IMR-90 (cell line): Measurements from ENCODE around the gene PCYT1A. TPM values are rescaled to one million over a fixed set of nuclear protein-coding genes. Genes with fewer than 3 reads are reported as not detected.

Source experiments
- ATAC-seq: fragments of 200-7000 bp; cut with Tn5 transposase; 2 replicates; pipeline ENCODE4 v1.9.1; 2020; ENCODE audit warnings: low read depth, mild to moderate bottlenecking, moderate library complexity
- BruUV-seq: library from RNA; stranded (reverse); fragments of 400-500 nt; replicated peaks from 2 replicates; lab custom pipeline; 2021; lab: Mats Ljungman, UMichigan
- CTCF ChIA-PET: fragments of 300-600 bp; formaldehyde crosslinking; extraction: SDS; loops from one replicate; lab custom pipeline; 2021; ENCODE audit warnings: antibody characterized with exemption; lab: Yijun Ruan, JAX
- POLR2A ChIA-PET: fragments of 300-600 bp; sonication (Branson Sonifier 250); formaldehyde crosslinking; loops from one replicate; lab custom pipeline; 2022; ENCODE audit warnings: antibody characterized with exemption; ENCODE audit not compliant: unreplicated experiment; lab: Charles Lee
- DNase-seq: peaks from one replicate; pipeline ENCODE4 v3.0.0; 2013
- H2AFZ ChIP-seq: replicated peaks from 2 replicates; pipeline ENCODE3; 2013; ENCODE audit warnings: low read length, mild to moderate bottlenecking; ENCODE audit not compliant: poor library complexity
- H2AK5ac ChIP-seq: 2 replicates; pipeline ENCODE4 v1.6.1; 2013; ENCODE audit warnings: low read depth, low read length, inconsistent platforms
- H2AK9ac ChIP-seq: replicated peaks from 2 replicates; pipeline ENCODE3; 2013; ENCODE audit warnings: mild to moderate bottlenecking, low read depth, low read length, moderate library complexity; ENCODE audit not compliant: poor library complexity
- H2BK120ac ChIP-seq: 2 replicates; pipeline ENCODE4 v1.6.1; 2013; ENCODE audit warnings: low read depth, low read length, inconsistent platforms
- H2BK15ac ChIP-seq: 3 replicates; pipeline ENCODE4 v1.6.1; 2013; ENCODE audit warnings: low read depth, low read length, inconsistent platforms
- H2BK20ac ChIP-seq: 2 replicates; pipeline ENCODE4 v1.6.1; 2013; ENCODE audit warnings: low read depth, mild to moderate bottlenecking, inconsistent platforms, low read length, moderate library complexity
- H2BK5ac ChIP-seq: 2 replicates; pipeline ENCODE4 v1.6.1; 2013; ENCODE audit warnings: mild to moderate bottlenecking, low read depth, low read length, inconsistent platforms; ENCODE audit not compliant: poor library complexity, severe bottlenecking
- H3K14ac ChIP-seq: replicated peaks from 2 replicates; pipeline ENCODE4 v1.6.1; 2013; ENCODE audit warnings: low read depth, low read length, inconsistent platforms
- H3K18ac ChIP-seq: 2 replicates; pipeline ENCODE4 v1.6.1; 2013; ENCODE audit warnings: low read depth, low read length, control low read depth
- H3K23ac ChIP-seq: 2 replicates; pipeline ENCODE4 v1.6.1; 2013; ENCODE audit warnings: low read depth, low read length, inconsistent platforms
- H3K27ac ChIP-seq: 2 replicates; pipeline ENCODE4 v1.5.1; 2013; ENCODE audit warnings: mild to moderate bottlenecking, control low read depth, low read length; ENCODE audit not compliant: insufficient read depth
- H3K27me3 ChIP-seq: 2 replicates; pipeline ENCODE4 v1.6.1; 2013; ENCODE audit warnings: low read length; ENCODE audit not compliant: control insufficient read depth, insufficient read depth
- H3K36me3 ChIP-seq: 2 replicates; pipeline ENCODE4 v1.6.1; 2013; ENCODE audit warnings: low read length, mixed read lengths; ENCODE audit not compliant: control insufficient read depth, insufficient read depth
- H3K4ac ChIP-seq: 2 replicates; pipeline ENCODE4 v1.6.1; 2013; ENCODE audit warnings: low read depth, low read length, inconsistent platforms
- H3K4me1 ChIP-seq: 2 replicates; pipeline ENCODE4 v1.6.1; 2013; ENCODE audit warnings: low read length, mixed read lengths; ENCODE audit not compliant: control insufficient read depth, insufficient read depth
- H3K4me2 ChIP-seq: 2 replicates; pipeline ENCODE4 v1.6.1; 2013; ENCODE audit warnings: low read depth, mild to moderate bottlenecking, control low read depth, low read length, moderate library complexity
- H3K4me3 ChIP-seq: 2 replicates; pipeline ENCODE4 v1.5.1; 2013; ENCODE audit warnings: low read depth, mild to moderate bottlenecking, control low read depth, low read length, moderate library complexity; ENCODE audit not compliant: insufficient read depth
- H3K56ac ChIP-seq: 2 replicates; pipeline ENCODE4 v1.6.1; 2013; ENCODE audit warnings: low read length, inconsistent platforms; ENCODE audit not compliant: insufficient read depth; ENCODE audit errors: extremely low read depth
- H3K79me1 ChIP-seq, 2 experiments: 2 replicates each; pipeline ENCODE4 v1.6.1; 2013; ENCODE audit warnings: low read length in 2 of 2, inconsistent platforms in 1 of 2, low read depth in 1 of 2
- H3K9ac ChIP-seq: 2 replicates; pipeline ENCODE4 v1.6.1; 2013; ENCODE audit warnings: low read depth, low read length, control low read depth
- H3K9me1 ChIP-seq: 2 replicates; pipeline ENCODE4 v1.6.1; 2013; ENCODE audit warnings: low read length, inconsistent platforms; ENCODE audit not compliant: insufficient read depth
- H3K9me3 ChIP-seq: 2 replicates; pipeline ENCODE4 v1.6.1; 2013; ENCODE audit warnings: low read length; ENCODE audit not compliant: control insufficient read depth, insufficient read depth
- H4K20me1 ChIP-seq: 2 replicates; pipeline ENCODE4 v1.6.1; 2013; ENCODE audit warnings: low read length, inconsistent platforms; ENCODE audit not compliant: insufficient read depth
- H4K5ac ChIP-seq: 2 replicates; pipeline ENCODE4 v1.6.1; 2013; ENCODE audit warnings: mild to moderate bottlenecking, low read depth, low read length, control low read depth
- H4K8ac ChIP-seq, 2 experiments: 2 replicates each; pipeline ENCODE4 v1.6.1; 2013; ENCODE audit warnings: low read depth in 2 of 2, low read length in 2 of 2, control low read depth in 1 of 2, inconsistent platforms in 1 of 2
- H4K91ac ChIP-seq: 2 replicates; pipeline ENCODE4 v1.6.1; 2013; ENCODE audit warnings: low read depth, low read length, inconsistent platforms; ENCODE audit not compliant: insufficient read depth
- CHD1 ChIP-seq: IDR thresholded peaks from 2 replicates; pipeline ENCODE4 v1.6.1; 2012; ENCODE audit warnings: low read depth, low read length, improper control_type of control experiment
- FOS ChIP-seq: fragments of 150-350 bp; IDR thresholded peaks from 2 replicates; pipeline ENCODE4 v1.6.1; 2016; ENCODE audit warnings: low read depth, low read length
- MAFK ChIP-seq: IDR thresholded peaks from 2 replicates; pipeline ENCODE4 v1.6.1; 2012; ENCODE audit warnings: low read depth, low read length, improper control_type of control experiment
- MAZ ChIP-seq: IDR thresholded peaks from 2 replicates; pipeline ENCODE4 v1.6.1; 2012; ENCODE audit warnings: low read depth, mild to moderate bottlenecking, low read length, improper control_type of control experiment, moderate library complexity, borderline replicate concordance
- NFE2L2 ChIP-seq: fragments of 150-350 bp; IDR thresholded peaks from 2 replicates; pipeline ENCODE4 v1.6.1; 2016; ENCODE audit warnings: low read depth, mild to moderate bottlenecking, low read length
- POLR2A ChIP-seq: IDR thresholded peaks from 2 replicates; pipeline ENCODE4 v1.6.1; 2012; ENCODE audit warnings: mild to moderate bottlenecking, low read depth, low read length
- RAD21 ChIP-seq: IDR thresholded peaks from 2 replicates; pipeline ENCODE4 v1.6.1; 2012; ENCODE audit warnings: low read length, improper control_type of control experiment
- SMC3 ChIP-seq: fragments of 150-350 bp; IDR thresholded peaks from 2 replicates; pipeline ENCODE4 v1.6.1; 2016; ENCODE audit warnings: low read depth, mild to moderate bottlenecking, antibody characterized with exemption, low read length, moderate library complexity
- USF2 ChIP-seq: fragments of 150-350 bp; IDR thresholded peaks from 2 replicates; pipeline ENCODE4 v1.6.1; 2017; ENCODE audit warnings: mild to moderate bottlenecking, antibody characterized with exemption, low read length, low read depth
- WGBS, 2 experiments: methylation state at CpG; one replicate each; pipeline versions ENCODE4 v1.1.5 to v1.1.7; 2013; ENCODE audit warnings: missing lambda C conversion rate in 2 of 2; ENCODE audit not compliant: insufficient read length in 1 of 2; ENCODE audit errors: extremely low coverage in 2 of 2; 5-methylcytosine and 5-hydroxymethylcytosine counted together
- dilution Hi-C: fragments of 300-500 bp; cut with HindIII; formaldehyde crosslinking; loops from one replicate; pipeline ENCODE4 v1.14.3; 2018; ENCODE audit warnings: low sequenced_read_pairs; ENCODE audit not compliant: unreplicated experiment
- in situ Hi-C: fragments of 300-500 bp; cut with MboI; formaldehyde crosslinking; loops from 3 replicates; pipeline ENCODE4 v1.14.3; 2019; ENCODE audit warnings: low sequenced_read_pairs, inconsistent platforms, mixed read lengths
- intact Hi-C: fragments of 100-400 bp; cut with micrococcal nuclease; formaldehyde crosslinking; loops from 2 replicates; pipeline ENCODE4 v1.10.0; 2022
- polyA plus RNA-seq, 3 experiments: library from polyadenylated mRNA; depleted of rRNA; stranded (reverse); fragments of >200 nt; gene quantifications; 2 replicates each; pipeline ENCODE4 v1.2.3, GENCODE V29; 2012; ENCODE audit warnings: low replicate concordance in 1 of 3
- total RNA-seq: library from RNA; depleted of rRNA; stranded (reverse); fragments of >200 nt; gene quantifications from 2 replicates; pipeline ENCODE4 v1.2.3, GENCODE V29; 2012
- TF ChIP-seq, protein P1 (sequence below): fragments of 150-350 bp; IDR thresholded peaks from 2 replicates; pipeline ENCODE4 v1.6.1; 2016; ENCODE audit warnings: low read depth, mild to moderate bottlenecking, low read length, moderate library complexity, borderline replicate concordance

The PCYT1A gene
- total and polyA plus RNA-seq, 2 of the 4 experiments (the other 2 are of a cell fraction), result 62.8 to 127 TPM

- Histone ChIP-seq H2BK15ac (no peak overlapping the region), H3K27ac (no peak overlapping the region), H3K27me3 (no peaks in the 10 kb centered on the region), H4K20me1 (no peaks in the 10 kb centered on the region), H4K5ac (no peak overlapping the region), H2BK5ac (no peak overlapping the region), H3K9me1 (0 out of 2 replicates have a peak, but pooled peaks cover 5% of the 10 kb centered on the region), H2BK120ac (no peak overlapping the region), H3K9ac (no peak overlapping the region), H2AK9ac (no peak overlapping the region), H4K91ac (no peak overlapping the region), H3K4me2 (no peak overlapping the region), H3K79me1 (peaks cover 5 to 11% of the 10 kb centered on the region in 2 experiments; a peak in 2 of 4 replicates), H3K4me1 (peaks cover 4% of the 10 kb centered on the region; the same call in 1 of the 2 replicates), H2BK20ac (no peak overlapping the region), H3K14ac (no peak overlapping the region), H2AFZ (no peak overlapping the region), H3K18ac (no peak overlapping the region), H3K9me3 (no peaks in the 10 kb centered on the region), H2AK5ac (no peak overlapping the region), H3K4me3 (no peak overlapping the region), H3K23ac (no peak overlapping the region), H3K36me3 (peaks cover 31% of the 10 kb centered on the region), H3K4ac (no peak overlapping the region), H3K56ac (no peak overlapping the region), H4K8ac (no peak overlapping the region)
- no peak for DNase-seq
- BruUV-seq, result TSS peak; percentile 16
- in situ Hi-C loops, result no loop called here
- intact Hi-C loops, result no loop called here
- dilution Hi-C loops, result no loop called here
- ChIA-PET POLR2A (no interaction called here), CTCF (no interaction called here)
- WGBS, 2 experiments, result no CpG with 5 or more reads among the region's 8 CpGs
- TF ChIP-seq CHD1, result no peak
- no peak for TF ChIP-seq RAD21
- no peak for TF ChIP-seq MAFK
- no peak for TF ChIP-seq NFE2L2
- TF ChIP-seq SMC3, result no peak
- no peak for TF ChIP-seq FOS
- TF ChIP-seq, protein P1, sequence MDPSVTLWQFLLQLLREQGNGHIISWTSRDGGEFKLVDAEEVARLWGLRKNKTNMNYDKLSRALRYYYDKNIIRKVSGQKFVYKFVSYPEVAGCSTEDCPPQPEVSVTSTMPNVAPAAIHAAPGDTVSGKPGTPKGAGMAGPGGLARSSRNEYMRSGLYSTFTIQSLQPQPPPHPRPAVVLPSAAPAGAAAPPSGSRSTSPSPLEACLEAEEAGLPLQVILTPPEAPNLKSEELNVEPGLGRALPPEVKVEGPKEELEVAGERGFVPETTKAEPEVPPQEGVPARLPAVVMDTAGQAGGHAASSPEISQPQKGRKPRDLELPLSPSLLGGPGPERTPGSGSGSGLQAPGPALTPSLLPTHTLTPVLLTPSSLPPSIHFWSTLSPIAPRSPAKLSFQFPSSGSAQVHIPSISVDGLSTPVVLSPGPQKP, result no peak
- TF ChIP-seq MAZ, result no peak
- no peak for TF ChIP-seq USF2
- no peak for TF ChIP-seq POLR2A
- no peak for ATAC-seq
These were observed 51.3 kb downstream of the PCYT1A start for GRCh38 chr3:196236223-196236622.
